ENCODE results near the gene KCNMB1.

- TF ChIP-seq CTCF (IDR thresholded peaks at IDR 0.05; ENCODE audit: low read depth, low read length, poor library complexity, severe bottlenecking): no peak
- no peak for TF ChIP-seq EZH2phosphoT487 (IDR thresholded peaks at IDR 0.05; ENCODE audit: borderline replicate concordance, low read length)
These were observed 59.6 kb downstream of the KCNMB1 start for GRCh38 chr5:170329524-170329923.
